GM21529 (cell line): ENCODE results near the gene SPATA3.
"Not testable (repeated sequence)": the region's sequence is repeated elsewhere in the genome, so short reads cannot be mapped to it uniquely, and the experiment has no call there.

Experiments used
- ATAC-seq: cut with Tn5 transposase; IDR thresholded peaks from one replicate; pipeline ENCODE4 v1.9.1; 2021; ENCODE audit not compliant: unreplicated experiment

Gene SPATA3

DNA sequence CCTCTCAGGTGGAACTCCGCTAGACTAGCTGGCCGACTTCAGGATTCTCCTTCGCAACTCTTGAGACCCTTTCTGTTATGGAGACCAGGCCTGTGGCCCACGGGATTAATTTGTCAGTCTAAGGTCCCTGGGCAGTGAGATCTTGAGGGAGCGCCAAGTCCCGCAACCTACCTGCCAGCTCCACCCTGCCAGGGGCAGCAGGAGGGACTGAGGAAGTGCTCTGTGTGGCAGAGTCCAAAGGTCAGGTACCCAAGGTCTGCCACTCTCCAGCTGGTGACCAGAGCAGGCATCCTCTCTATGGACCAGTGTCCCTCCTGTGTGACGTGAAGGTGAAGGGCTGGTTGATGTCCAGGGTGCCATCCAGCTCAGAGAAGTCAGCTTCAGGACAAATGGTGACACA lies 4.3 kb upstream of the SPATA3 start:
- no peak for ATAC-seq

- ATAC-seq: no peak
These were observed 740 bp downstream of the SPATA3 start for GRCh38 chr2:230996661-230997060.

- ATAC-seq: no peak
These were observed 3.0 kb downstream of the SPATA3 start for GRCh38 chr2:230998882-230999281.

DNA sequence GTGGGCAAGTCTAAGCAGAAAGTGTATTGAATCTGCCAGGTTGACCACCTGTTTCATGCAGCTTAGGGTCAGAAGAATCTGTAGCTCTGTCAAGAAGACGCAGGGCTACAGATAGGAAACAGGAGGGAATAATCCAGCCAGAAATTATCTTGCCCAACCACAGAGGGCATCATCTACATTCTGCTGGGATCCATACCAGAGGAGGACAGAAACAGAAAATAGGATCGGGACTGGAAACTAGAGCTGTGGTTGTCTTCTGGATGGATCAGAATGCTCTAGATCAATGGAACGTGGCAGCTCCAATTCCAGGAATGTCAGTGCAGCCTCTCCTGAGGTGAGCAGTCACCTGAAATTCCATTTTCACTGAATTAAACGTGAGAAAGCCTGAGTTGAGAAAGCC lies 3.6 kb downstream of the SPATA3 start:
- ATAC-seq: no peak

DNA sequence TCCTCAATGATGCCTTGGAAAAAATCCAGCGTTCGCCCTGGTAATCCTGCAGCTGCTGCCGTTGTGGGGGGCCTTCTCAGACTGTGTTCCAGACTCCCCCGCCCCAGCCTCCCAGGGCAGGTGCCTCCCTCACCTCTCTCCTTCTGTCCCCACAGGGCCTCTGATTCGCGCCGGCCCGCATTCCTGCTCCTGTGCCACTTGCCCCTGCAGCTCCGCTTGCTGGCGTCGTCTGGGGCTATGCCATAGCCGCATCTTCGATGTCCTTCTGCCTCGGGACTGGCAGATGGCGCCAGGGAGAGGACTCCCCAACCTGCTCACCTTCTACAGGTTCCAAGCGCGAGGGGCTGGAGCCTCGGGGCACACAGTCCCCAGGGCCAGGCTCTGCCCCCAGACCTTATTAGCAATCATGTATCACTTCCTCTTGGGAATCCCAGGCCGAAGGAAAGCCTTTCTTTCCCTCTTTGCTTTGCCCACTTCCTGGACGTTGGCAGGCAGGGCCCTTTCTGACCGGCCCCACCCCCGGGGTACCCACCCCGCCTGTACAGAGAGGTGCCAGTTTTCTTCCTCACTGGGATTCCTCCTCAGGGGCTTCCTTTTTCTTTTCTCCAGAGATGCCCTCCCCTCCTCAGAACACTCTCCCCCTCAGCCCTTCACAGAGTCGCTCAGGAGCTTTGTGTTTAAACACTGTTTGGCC lies 4.4 kb downstream of the SPATA3 start:
- no peak for ATAC-seq

GRCh38 chr2:231001036-231001435 lies 5.1 kb downstream of the SPATA3 start:
- ATAC-seq: no peak

- no peak for ATAC-seq
These were observed 6.0 kb downstream of the SPATA3 start for GRCh38 chr2:231001921-231002320.

- no peak for ATAC-seq
These were observed 6.7 kb downstream of the SPATA3 start for GRCh38 chr2:231002641-231003040.

DNA sequence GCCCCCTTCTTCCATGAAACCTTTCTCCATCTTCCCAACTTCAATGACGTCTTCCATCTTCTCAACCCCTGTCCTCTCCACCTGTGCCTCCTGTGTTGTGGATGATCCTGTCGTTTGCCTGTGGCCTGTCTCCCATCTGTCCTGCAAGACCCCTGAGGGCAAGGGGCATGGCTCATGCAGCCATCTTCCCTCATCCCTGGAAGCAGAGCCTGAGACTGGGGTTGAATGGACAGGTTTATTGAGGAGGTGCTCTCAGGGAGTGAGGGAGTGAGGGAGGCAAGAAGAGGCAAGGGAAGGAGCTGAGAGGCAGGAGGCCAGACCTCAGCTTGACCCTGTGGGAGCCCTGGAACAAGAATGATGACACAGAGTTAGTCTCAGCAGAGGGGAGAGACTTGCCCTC lies 7.3 kb downstream of the SPATA3 start:
- ATAC-seq: no peak

GRCh38 chr2:231004930-231005329 lies 9.0 kb downstream of the SPATA3 start:
- not testable (repeated sequence) for ATAC-seq

GRCh38 chr2:231007286-231008098 lies 11.6 kb downstream of the SPATA3 start:
- no peak for ATAC-seq

GRCh38 chr2:231008131-231008530 lies 12.2 kb downstream of the SPATA3 start:
- ATAC-seq: no peak

DNA sequence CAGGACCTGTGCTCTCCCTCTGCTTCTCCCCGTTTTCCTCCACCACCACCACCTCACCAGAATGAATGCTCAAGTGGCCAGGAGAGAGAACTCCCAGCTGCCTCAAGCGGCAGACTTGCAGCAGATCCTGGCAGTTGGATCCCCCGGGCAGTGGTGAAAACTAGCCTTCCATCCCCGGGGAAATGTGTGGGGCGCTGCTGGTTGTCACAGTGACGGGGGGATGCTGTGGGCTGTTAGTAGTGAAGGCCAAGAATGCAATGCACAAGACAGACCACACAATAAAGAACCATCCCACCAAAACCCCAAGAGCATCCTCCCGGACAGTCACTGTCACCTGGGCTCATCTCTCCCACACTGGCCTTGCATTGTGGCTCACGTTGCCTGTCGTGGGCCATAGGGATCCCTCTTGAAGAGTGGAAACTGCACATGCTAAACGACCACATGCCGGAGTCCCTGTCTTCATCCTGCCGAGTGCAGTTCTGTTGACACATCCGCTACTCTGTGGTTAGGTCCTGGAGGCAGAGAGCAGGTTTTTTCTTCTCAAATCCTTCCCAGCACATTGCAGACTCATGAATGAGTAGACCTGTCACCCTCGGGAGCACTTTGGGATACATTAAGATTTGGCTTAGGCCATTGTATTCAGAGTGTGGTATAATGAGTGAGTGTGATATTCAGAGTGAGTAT lies 13.5 kb downstream of the SPATA3 start:
- no peak for ATAC-seq

DNA sequence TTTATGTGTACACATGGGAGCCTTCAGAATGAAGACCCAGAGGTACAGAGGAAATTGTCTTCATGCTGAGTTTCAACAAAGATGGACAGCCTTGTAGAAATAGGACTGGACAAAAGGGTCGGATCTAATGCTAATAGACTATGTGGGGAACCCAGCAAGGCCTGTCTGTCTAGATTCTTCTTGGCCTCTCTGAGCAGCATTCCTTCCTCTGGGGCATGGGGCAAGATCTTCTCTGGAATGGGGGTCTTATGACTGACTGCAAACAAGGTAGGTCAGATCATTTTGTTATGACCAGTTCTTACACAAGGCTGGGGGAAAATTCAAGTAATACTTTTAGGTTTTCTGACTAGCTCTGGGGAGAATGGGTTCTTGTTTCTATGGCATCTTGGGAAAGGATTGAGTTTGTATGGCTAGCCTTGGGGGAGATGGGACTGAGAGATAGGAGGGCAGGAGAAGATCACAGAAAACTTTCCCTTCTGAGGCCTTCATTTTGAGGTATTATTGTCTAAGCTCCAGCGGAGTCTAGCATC lies 14.3 kb downstream of the SPATA3 start:
- no peak for ATAC-seq

GRCh38 chr2:231011526-231011925 lies 15.6 kb downstream of the SPATA3 start:
- ATAC-seq: no peak

GRCh38 chr2:231012463-231012862 lies 16.5 kb downstream of the SPATA3 start:
- ATAC-seq: no peak

- ATAC-seq: no peak
These were observed 17.9 kb downstream of the SPATA3 start for GRCh38 chr2:231013820-231014219.

DNA sequence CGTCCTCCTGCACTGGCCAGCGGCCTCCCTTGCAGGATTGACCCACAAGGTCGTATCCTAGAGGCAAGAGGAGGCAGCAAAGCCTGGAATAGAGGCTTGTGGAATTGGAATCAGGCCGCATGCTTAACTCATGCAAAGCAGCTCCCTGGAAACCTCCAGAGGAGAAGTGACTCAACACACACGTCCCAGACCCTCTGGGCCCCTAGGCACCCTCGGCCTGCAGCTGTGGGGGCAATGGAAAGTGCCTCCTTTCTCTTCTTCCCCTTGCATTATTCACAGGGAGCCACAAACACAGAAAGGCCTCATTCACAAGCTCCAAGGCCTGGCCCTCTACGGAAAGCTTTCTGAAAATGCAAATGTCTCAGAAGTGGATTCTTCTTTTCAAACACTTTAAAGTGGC lies 19.6 kb downstream of the SPATA3 start:
- ATAC-seq: no peak

GRCh38 chr2:231015926-231016325 lies 20.0 kb downstream of the SPATA3 start:
- no peak for ATAC-seq

DNA sequence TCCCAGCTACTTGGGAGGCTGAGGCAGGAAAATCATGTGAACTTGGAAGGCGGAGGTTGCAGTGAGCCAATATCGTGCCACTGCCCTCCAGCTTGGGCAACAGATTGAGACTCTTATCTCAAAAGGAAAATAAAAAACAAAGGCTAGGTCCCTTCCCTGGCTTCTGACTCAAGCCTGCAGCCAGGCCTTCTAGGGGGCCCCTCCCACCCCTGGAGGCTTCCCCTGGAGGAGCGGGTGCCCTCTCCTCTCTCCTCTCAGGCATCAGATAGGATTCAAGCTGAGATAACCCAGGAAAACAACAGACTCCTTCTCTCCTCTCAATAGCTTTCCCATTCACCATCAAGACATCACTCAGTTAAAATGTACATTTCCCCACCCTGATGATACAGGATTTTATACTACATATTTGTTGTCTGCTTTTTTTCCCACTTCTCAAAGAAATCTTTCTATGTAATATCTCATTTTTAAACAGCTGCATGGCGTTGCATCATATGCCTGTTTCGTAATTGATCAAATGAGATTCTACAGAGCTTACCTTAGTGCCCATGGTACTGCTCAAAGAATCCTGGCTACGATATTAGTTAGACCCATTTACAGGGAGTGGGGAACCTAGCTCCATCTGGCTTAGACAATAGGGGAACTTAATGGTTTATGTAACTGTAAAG lies 20.8 kb downstream of the SPATA3 start:
- ATAC-seq: no peak

DNA sequence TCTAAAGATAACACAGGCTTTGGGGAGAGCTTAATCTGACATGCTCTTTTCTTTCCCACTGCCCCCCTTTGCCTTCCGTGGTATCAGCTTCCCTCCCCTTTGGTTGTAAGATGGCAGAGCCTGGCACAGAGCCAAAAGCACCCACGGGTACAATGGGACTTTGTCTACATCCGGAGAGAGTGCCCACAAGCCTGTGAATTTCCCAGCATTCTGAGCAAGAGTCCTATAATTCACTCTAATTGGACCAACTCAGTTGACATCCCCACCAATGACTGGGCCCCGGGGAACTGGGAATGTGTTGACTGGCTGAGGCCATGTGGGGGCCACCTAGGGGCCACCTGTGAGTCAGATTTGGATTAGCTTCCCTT lies 21.3 kb downstream of the SPATA3 start:
- ATAC-seq: no peak
